Neutrophil (primary cell): ENCODE data around the gene PLPP6.
A peak's percentile ranks its signal among the peaks of the same experiment; 100 is the strongest.

Experiments
- H3K27ac ChIP-seq: fragments of 200-600 bp; sonication (generic); 2 replicates; pipeline ENCODE4 v1.5.1; 2016; ENCODE audit warnings: mild to moderate bottlenecking, moderate library complexity
- H3K27me3 ChIP-seq: fragments of 200-600 bp; sonication (generic); 2 replicates; pipeline ENCODE4 v1.6.0; 2016; ENCODE audit warnings: mild to moderate bottlenecking
- H3K36me3 ChIP-seq: fragments of 200-600 bp; sonication (generic); 2 replicates; pipeline ENCODE4 v1.5.1; 2017
- H3K4me1 ChIP-seq, 2 experiments: fragments of 200-600 bp in 1 of 2; sonication (generic) in 1 of 2; 1 replicate in 1 of 2; 2 replicates in 1 of 2; pipeline versions ENCODE4 v1.5.1 to v1.6.1; 2013 to 2016; ENCODE audit warnings: low read depth in 1 of 2, low read length in 1 of 2, mild to moderate bottlenecking in 1 of 2, moderate library complexity in 1 of 2; ENCODE audit not compliant: control insufficient read depth in 1 of 2, insufficient read depth in 1 of 2
- H3K4me3 ChIP-seq, 2 experiments: fragments of 200-600 bp in 1 of 2; sonication (generic) in 1 of 2; 1 replicate in 1 of 2; 2 replicates in 1 of 2; pipeline ENCODE4 v1.5.1; 2013 to 2016; ENCODE audit warnings: low read depth in 1 of 2, low read length in 1 of 2, mild to moderate bottlenecking in 1 of 2, moderate library complexity in 1 of 2
- H3K9me3 ChIP-seq: fragments of 200-600 bp; sonication (generic); 2 replicates; pipeline ENCODE4 v1.5.1; 2016
- CTCF ChIP-seq: fragments of 200-600 bp; sonication (generic); IDR thresholded peaks from 2 replicates; pipeline ENCODE4 v1.5.1; 2016; ENCODE audit warnings: antibody characterized with exemption

Gene PLPP6

GRCh38 chr9:4663956-4664355, 1.9 kb downstream of the PLPP6 start:
- Histone ChIP-seq H3K36me3 (no peaks in the 10 kb centered on the region), H3K27ac (no peak overlapping the region), H3K4me3 (no peak overlapping the region), H3K4me1 (peaks cover 26 to 31% of the 10 kb centered on the region in 2 experiments), H3K27me3 (peaks cover 60% of the 10 kb centered on the region), H3K9me3 (no peaks in the 10 kb centered on the region)
- no peak for TF ChIP-seq CTCF

GRCh38 chr9:4665357-4665756, 3.3 kb downstream of the PLPP6 start:
- Histone ChIP-seq H3K4me1 (peaks cover 26 to 32% of the 10 kb centered on the region in 2 experiments), H3K27ac (no peak overlapping the region)

DNA sequence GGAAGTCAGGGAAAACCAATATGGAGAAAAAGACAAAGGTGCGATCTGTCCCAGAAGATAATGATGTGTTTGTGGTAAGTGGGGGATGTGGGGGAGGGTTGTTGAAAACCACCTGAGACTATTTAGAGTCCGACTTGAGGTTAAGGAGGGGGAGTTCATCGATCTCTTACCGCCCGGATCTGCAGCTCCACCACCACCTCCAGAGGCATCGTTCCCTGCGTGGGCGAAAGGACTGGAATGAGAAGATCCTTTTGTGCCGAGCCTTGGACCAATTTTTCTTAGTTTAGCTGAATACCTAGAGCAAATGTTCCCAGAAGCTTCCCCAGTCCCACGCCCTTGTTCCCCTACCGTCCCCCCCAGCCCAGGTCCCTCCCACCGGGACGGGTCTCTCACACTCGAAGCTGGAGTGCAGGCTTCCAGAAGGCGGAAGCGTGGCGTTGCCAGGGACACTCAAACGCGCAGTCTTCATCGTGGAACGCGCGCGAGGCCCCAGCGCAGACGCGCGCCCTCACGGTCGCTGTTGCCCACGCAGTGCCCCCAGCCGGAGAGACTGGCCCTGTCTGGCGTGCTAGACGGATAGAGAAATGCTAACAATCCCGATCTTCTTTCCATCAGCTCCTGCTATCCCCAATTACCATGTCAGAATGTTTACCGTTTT, 4.1 kb downstream of the PLPP6 start, which contains the start of gene SPATA6L:
Gene SPATA6L, minus strand, starts transcription at position 439 of the 658 bp plus-strand sequence. Its CDS starts 230 bp downstream, at position 209.
- H3K9me3 ChIP-seq = no peaks in the 10 kb centered on the region
- peaks cover 31 to 38% of the 10 kb centered on the region in 2 experiments for H3K4me1 ChIP-seq
- TF ChIP-seq CTCF = no peak
- H3K27me3 ChIP-seq = peaks cover 42% of the 10 kb centered on the region
- no peak within 1 kb of the TSS for H3K27ac ChIP-seq
- H3K36me3 ChIP-seq = no peaks in the 10 kb centered on the region
- peak within 1 kb of the TSS; percentile 44 to 56 for H3K4me3 ChIP-seq

More at GRCh38 chr9:4665357-4665756, 3.3 kb downstream of the PLPP6 start:
- no peak for TF ChIP-seq CTCF
- Histone ChIP-seq H3K36me3 (no peaks in the 10 kb centered on the region), H3K9me3 (no peaks in the 10 kb centered on the region), H3K4me3 (no peak overlapping the region), H3K27me3 (peaks cover 50% of the 10 kb centered on the region)

- Histone ChIP-seq H3K4me3 (no peak overlapping the region), H3K9me3 (no peaks in the 10 kb centered on the region), H3K27me3 (peaks cover 38% of the 10 kb centered on the region), H3K27ac (no peak overlapping the region), H3K36me3 (no peaks in the 10 kb centered on the region), H3K4me1 (peaks cover 21 to 28% of the 10 kb centered on the region in 2 experiments)
- no peak for TF ChIP-seq CTCF
Measured at GRCh38 chr9:4667681-4668080, 5.6 kb downstream of the PLPP6 start.

GRCh38 chr9:4668604-4669003, 6.5 kb downstream of the PLPP6 start:
- no peaks in the 10 kb centered on the region for H3K36me3 ChIP-seq
- no peak for TF ChIP-seq CTCF
- no peak overlapping the region for H3K4me3 ChIP-seq
- peaks cover 15 to 19% of the 10 kb centered on the region in 2 experiments for H3K4me1 ChIP-seq
- H3K27me3 ChIP-seq = peaks cover 38% of the 10 kb centered on the region
- H3K9me3 ChIP-seq = no peaks in the 10 kb centered on the region
- no peak overlapping the region for H3K27ac ChIP-seq
